HUES6 (cell line): ENCODE data around the gene IARS1.

Experiments used
- H3K27ac ChIP-seq: 2 replicates; pipeline ENCODE4 v1.7.0; 2013; ENCODE audit warnings: low read depth, mild to moderate bottlenecking, low read length, inconsistent platforms
- H3K27me3 ChIP-seq: 2 replicates; pipeline ENCODE4 v1.6.1; 2013; ENCODE audit warnings: low read length; ENCODE audit not compliant: control insufficient read depth, insufficient read depth
- H3K36me3 ChIP-seq: 2 replicates; pipeline ENCODE4 v1.6.1; 2013; ENCODE audit warnings: low read length; ENCODE audit not compliant: control insufficient read depth, insufficient read depth
- H3K4me1 ChIP-seq: 2 replicates; pipeline ENCODE4 v1.6.1; 2013; ENCODE audit warnings: low read length; ENCODE audit not compliant: control insufficient read depth, insufficient read depth
- H3K4me3 ChIP-seq: 2 replicates; pipeline ENCODE4 v1.5.1; 2013; ENCODE audit warnings: low read depth, low read length
- H3K9ac ChIP-seq: one replicate; pipeline ENCODE4 v1.6.1; 2013; ENCODE audit warnings: mild to moderate bottlenecking, low read length
- H3K9me3 ChIP-seq: 2 replicates; pipeline ENCODE4 v1.6.1; 2013; ENCODE audit warnings: low read depth, low read length; ENCODE audit not compliant: control insufficient read depth, insufficient read depth

IARS1 gene

DNA sequence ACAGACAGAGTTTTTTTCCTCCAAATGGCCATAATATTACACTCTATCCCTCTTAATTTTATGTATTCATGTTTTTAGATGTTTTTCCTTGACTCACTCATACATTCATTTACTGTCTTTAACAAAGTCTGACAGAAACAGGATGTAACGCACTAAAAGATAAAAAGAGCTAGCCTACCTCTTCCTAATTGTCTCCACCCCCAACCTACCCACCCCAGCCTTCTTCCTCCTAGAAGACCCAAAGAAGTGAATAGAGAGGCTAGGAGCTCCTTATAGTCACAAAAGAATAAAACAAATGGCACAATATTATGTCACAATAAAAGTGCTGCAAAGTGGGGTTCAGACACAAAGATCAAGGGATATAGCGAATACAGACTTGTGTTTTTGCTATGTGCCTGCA lies 30.9 kb upstream of the IARS1 start:
- Histone ChIP-seq H3K9me3 (no peaks in the 10 kb centered on the region), H3K4me3 (peak overlapping the region; percentile 92), H3K9ac (peak overlapping the region; percentile 98), H3K27ac (peak overlapping the region; percentile 96; the same call in 1 of the 2 replicates), H3K4me1 (peaks cover 12% of the 10 kb centered on the region; the same call in 1 of the 2 replicates), H3K36me3 (peaks cover 34% of the 10 kb centered on the region), H3K27me3 (no peaks in the 10 kb centered on the region)

GRCh38 chr9:92315456-92315855 lies 22.0 kb upstream of the IARS1 start:
- Histone ChIP-seq H3K4me1 (no peaks in the 10 kb centered on the region), H3K4me3 (no peak overlapping the region), H3K27ac (no peak overlapping the region), H3K27me3 (no peaks in the 10 kb centered on the region), H3K9me3 (no peaks in the 10 kb centered on the region), H3K9ac (no peak overlapping the region), H3K36me3 (peaks cover 89% of the 10 kb centered on the region)

DNA sequence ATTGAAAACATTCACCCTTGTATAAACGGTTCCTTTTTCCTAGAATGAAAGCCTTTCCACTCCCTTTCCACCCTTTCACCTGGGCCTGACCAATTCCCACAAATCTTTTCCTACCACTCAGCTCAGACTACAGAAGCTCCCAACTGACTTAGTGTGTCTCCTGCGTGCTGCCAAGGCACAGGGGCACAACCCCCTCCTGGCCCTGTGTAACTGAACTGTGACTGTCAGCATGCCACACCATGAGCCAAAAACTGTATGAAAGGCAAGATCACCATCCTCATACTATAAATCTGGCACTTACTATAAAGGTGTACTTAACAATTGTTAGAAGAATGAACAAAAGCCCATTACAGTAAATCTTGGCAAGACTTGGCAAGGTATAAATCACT lies 20.1 kb upstream of the IARS1 start:
- Histone ChIP-seq H3K4me3 (no peak overlapping the region), H3K27me3 (no peaks in the 10 kb centered on the region), H3K9me3 (no peaks in the 10 kb centered on the region), H3K27ac (0 out of 2 replicates have a peak overlapping the region, but pooled peaks have one; percentile 0), H3K4me1 (no peaks in the 10 kb centered on the region), H3K9ac (peak overlapping the region; percentile 26), H3K36me3 (peaks cover 89% of the 10 kb centered on the region)

GRCh38 chr9:92312887-92313623 lies 19.6 kb upstream of the IARS1 start:
- peaks cover 89% of the 10 kb centered on the region for H3K36me3 ChIP-seq
- H3K27me3 ChIP-seq: no peaks in the 10 kb centered on the region
- H3K4me1 ChIP-seq: no peaks in the 10 kb centered on the region
- H3K4me3 ChIP-seq: no peak overlapping the region
- no peak overlapping the region for H3K9ac ChIP-seq
- no peaks in the 10 kb centered on the region for H3K9me3 ChIP-seq
- 0 out of 2 replicates have a peak overlapping the region, but pooled peaks have one; percentile 0 for H3K27ac ChIP-seq

- Histone ChIP-seq H3K9me3 (no peaks in the 10 kb centered on the region), H3K27me3 (no peaks in the 10 kb centered on the region), H3K36me3 (peaks cover 90% of the 10 kb centered on the region)
Measured at GRCh38 chr9:92310562-92310961, 17.1 kb upstream of the IARS1 start.

DNA sequence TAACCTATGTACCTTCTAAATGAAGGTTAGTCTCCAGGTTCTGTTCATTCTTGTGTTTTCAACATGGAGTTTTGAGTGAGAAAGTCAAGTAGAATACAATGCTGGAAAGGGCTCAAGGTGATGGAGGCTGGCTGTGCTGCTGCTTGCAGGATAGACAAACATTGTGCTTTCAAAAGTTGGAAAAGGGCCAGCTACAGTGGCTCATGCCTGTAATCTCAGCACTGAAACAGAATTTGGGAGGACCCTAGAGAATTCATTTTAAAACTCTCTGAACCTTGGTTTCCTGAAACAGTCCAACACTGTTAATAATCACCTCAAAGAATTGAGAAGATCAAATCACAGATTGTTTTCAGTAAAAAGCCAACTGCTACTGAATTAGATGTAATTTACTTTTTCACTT lies 15.4 kb upstream of the IARS1 start:
- no peak overlapping the region for H3K4me3 ChIP-seq
- H3K4me1 ChIP-seq: no peaks in the 10 kb centered on the region
- H3K9me3 ChIP-seq: no peaks in the 10 kb centered on the region
- no peak overlapping the region for H3K27ac ChIP-seq
- H3K36me3 ChIP-seq: peaks cover 91% of the 10 kb centered on the region
- no peak overlapping the region for H3K9ac ChIP-seq
- H3K27me3 ChIP-seq: no peaks in the 10 kb centered on the region

More at GRCh38 chr9:92310562-92310961, 17.1 kb upstream of the IARS1 start:
- no peaks in the 10 kb centered on the region for H3K4me1 ChIP-seq
- no peak overlapping the region for H3K9ac ChIP-seq
- H3K27ac ChIP-seq: no peak overlapping the region
- no peak overlapping the region for H3K4me3 ChIP-seq

- no peaks in the 10 kb centered on the region for H3K9me3 ChIP-seq
- no peak overlapping the region for H3K4me3 ChIP-seq
- peaks cover 92% of the 10 kb centered on the region for H3K36me3 ChIP-seq
- H3K27me3 ChIP-seq: no peaks in the 10 kb centered on the region
- H3K9ac ChIP-seq: no peak overlapping the region
- no peak overlapping the region for H3K27ac ChIP-seq
- H3K4me1 ChIP-seq: no peaks in the 10 kb centered on the region
Measured at GRCh38 chr9:92300936-92301335, 7.4 kb upstream of the IARS1 start.

DNA sequence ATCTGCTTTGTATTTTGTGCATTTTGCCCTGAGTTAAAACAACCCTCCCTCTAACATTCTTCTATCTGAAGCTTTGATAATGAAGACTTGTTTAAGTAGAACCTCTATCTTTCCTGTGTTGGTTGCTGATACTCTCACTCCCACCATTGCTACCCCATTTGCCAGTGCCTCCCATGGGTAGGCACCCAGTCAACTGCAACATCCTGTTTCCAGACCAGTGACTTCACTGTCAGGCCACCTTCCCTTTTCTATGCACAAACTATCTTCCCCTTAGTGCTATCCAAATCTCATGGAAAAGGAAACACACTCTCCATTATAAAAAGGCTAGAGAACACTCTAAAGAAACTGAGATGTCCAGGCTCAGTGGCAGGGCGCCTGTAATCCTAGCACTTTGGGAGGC lies 5.6 kb upstream of the IARS1 start:
- H3K4me1 ChIP-seq: peaks cover 9% of the 10 kb centered on the region; the same call in 1 of the 2 replicates
- no peak overlapping the region for H3K4me3 ChIP-seq
- no peaks in the 10 kb centered on the region for H3K27me3 ChIP-seq
- H3K27ac ChIP-seq: no peak overlapping the region
- peaks cover 75% of the 10 kb centered on the region for H3K36me3 ChIP-seq
- H3K9ac ChIP-seq: no peak overlapping the region
- H3K9me3 ChIP-seq: no peaks in the 10 kb centered on the region

DNA sequence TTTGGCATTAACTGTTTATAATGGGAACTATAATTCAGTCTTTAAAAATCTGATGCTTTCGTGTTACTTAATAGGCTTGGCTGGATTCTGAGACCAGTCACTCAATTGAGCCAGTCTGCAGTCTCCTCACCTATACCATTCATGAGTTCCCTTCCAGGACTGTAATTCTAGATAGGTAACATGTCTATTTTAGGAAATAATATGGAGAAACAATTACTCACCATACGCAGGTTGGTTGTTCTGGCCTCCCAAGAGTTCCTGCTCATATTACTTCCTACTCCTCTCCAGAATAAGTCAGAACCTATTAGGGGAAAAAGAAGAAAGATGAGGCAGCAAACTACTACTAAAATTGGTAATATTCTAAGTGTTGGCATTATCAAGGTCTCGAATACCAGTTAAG lies 4.5 kb upstream of the IARS1 start:
- no peaks in the 10 kb centered on the region for H3K9me3 ChIP-seq
- H3K4me1 ChIP-seq: peaks cover 9% of the 10 kb centered on the region; the same call in 1 of the 2 replicates
- no peak overlapping the region for H3K9ac ChIP-seq
- H3K27ac ChIP-seq: no peak overlapping the region
- no peak overlapping the region for H3K4me3 ChIP-seq
- H3K27me3 ChIP-seq: no peaks in the 10 kb centered on the region
- peaks cover 64% of the 10 kb centered on the region for H3K36me3 ChIP-seq

DNA sequence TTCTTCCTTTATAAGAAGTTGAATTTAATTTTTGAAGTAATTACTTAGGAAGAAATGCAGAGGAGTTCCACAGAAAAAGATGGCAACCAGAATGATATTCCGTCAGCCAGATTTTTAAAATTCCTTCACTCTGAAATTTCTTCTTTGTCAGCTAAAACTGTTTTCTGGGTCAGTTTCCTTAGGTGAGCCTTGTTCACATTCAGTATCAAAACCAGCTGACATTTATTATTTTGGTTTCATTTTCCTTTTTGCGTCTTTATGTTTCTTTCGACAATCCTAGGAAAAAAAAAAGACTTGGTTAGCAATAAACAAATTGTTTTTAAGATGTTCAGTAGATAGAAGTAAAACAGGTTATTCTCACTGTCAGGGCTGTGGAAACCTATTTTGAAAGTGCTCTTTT lies 4.1 kb upstream of the IARS1 start:
- Histone ChIP-seq H3K36me3 (peaks cover 60% of the 10 kb centered on the region), H3K4me1 (peaks cover 10% of the 10 kb centered on the region; the same call in 1 of the 2 replicates), H3K9ac (no peak overlapping the region), H3K27ac (no peak overlapping the region), H3K27me3 (no peaks in the 10 kb centered on the region), H3K4me3 (no peak overlapping the region), H3K9me3 (no peaks in the 10 kb centered on the region)

- Histone ChIP-seq H3K9ac (no peak overlapping the region), H3K9me3 (no peaks in the 10 kb centered on the region), H3K27ac (0 out of 2 replicates have a peak overlapping the region, but pooled peaks have one; percentile 7), H3K27me3 (no peaks in the 10 kb centered on the region), H3K36me3 (peaks cover 53% of the 10 kb centered on the region), H3K4me1 (peaks cover 13% of the 10 kb centered on the region; the same call in 1 of the 2 replicates), H3K4me3 (no peak overlapping the region)
Measured at GRCh38 chr9:92295827-92296258, 2.3 kb upstream of the IARS1 start.
